MM.1S (cell line): ENCODE data around the gene NCKAP5.

ENCODE experiments used
- CTCF ChIP-seq: fragments of 300-600 bp; sonication (generic); IDR thresholded peaks from 2 replicates; pipeline ENCODE4 v1.5.1; 2016; ENCODE audit warnings: antibody characterized with exemption, low read length, mixed read lengths
- EZH2 ChIP-seq: fragments of 300-600 bp; sonication (generic); optimal IDR thresholded peaks from 2 replicates; pipeline ENCODE3; 2017; ENCODE audit warnings: low read depth, mild to moderate bottlenecking, antibody characterized with exemption, low read length, mixed read lengths
- EZH2phosphoT487 ChIP-seq: fragments of 300-600 bp; sonication (generic); IDR thresholded peaks from 2 replicates; pipeline ENCODE4 v1.6.1; 2018; ENCODE audit warnings: antibody characterized with exemption, low read length

DNA sequence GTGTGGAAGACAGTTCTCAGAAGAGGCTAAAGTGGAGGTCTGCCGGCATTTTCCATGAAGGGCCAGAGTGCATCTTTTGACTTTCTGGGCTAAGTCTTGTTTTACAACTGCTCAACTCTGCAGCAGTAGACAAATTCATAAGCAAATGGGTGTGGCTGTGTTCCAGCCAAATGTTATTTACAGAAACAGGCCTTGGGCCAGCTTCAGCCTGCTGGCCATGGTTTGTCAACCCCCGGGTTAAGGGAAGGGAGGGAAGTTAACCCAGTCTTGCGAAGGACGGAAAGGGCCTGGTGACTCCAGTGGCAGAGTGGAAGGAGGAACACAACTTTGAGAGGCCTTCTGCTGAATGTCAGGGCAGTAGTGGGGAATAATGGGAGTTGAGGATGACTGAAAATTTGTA lies 34.3 kb upstream of the NCKAP5 start:
- TF ChIP-seq CTCF = no peak
- no peak for TF ChIP-seq EZH2
- TF ChIP-seq EZH2phosphoT487 = no peak
